OCI-LY1 (cell line): ENCODE data around the gene KRR1.

Source experiments
- H2AFZ ChIP-seq: fragments of 200-600 bp; sonication (generic), shearing (Covaris generic); 2 replicates; pipeline ENCODE4 v1.6.0; 2014; ENCODE audit warnings: antibody characterized with exemption, mild to moderate bottlenecking, low read length
- H3F3A ChIP-seq: fragments of 200-600 bp; sonication (generic), shearing (Covaris generic); 2 replicates; pipeline ENCODE4 v1.6.0; 2014; ENCODE audit warnings: mild to moderate bottlenecking, antibody characterized with exemption, low read length, moderate library complexity; ENCODE audit not compliant: insufficient read depth
- H3K27ac ChIP-seq: fragments of 200-600 bp; sonication (generic); 2 replicates; pipeline ENCODE4 v1.5.1; 2014; ENCODE audit warnings: low read length, mixed run types, mild to moderate bottlenecking, low read depth; ENCODE audit not compliant: poor library complexity, severe bottlenecking
- H3K27me3 ChIP-seq: fragments of 200-600 bp; sonication (generic); 2 replicates; pipeline ENCODE4 v1.6.0; 2014; ENCODE audit warnings: antibody characterized with exemption, mild to moderate bottlenecking, low read length, moderate library complexity; ENCODE audit not compliant: insufficient read depth
- H3K36me3 ChIP-seq: fragments of 200-600 bp; sonication (generic); 2 replicates; pipeline ENCODE4 v1.6.1; 2014; ENCODE audit warnings: mild to moderate bottlenecking, antibody characterized with exemption, low read length, moderate library complexity, mixed read lengths; ENCODE audit not compliant: insufficient read depth
- H3K4me1 ChIP-seq: fragments of 200-600 bp; sonication (generic); 2 replicates; pipeline ENCODE4 v1.5.1; 2014; ENCODE audit warnings: mild to moderate bottlenecking, low read length, moderate library complexity; ENCODE audit not compliant: insufficient read depth, severe bottlenecking
- H3K4me2 ChIP-seq: fragments of 200-600 bp; sonication (generic), shearing (Covaris generic); 2 replicates; pipeline ENCODE4 v1.6.1; 2014; ENCODE audit warnings: low read length
- H3K4me3 ChIP-seq: fragments of 200-600 bp; sonication (generic); 2 replicates; pipeline ENCODE4 v1.5.1; 2014; ENCODE audit warnings: low read length, low read depth, mild to moderate bottlenecking, mixed read lengths; ENCODE audit not compliant: poor library complexity, severe bottlenecking
- H3K79me2 ChIP-seq: fragments of 200-600 bp; shearing (Covaris generic); 2 replicates; pipeline ENCODE4 v1.6.1; 2016; ENCODE audit warnings: mixed run types, low read length, mixed read lengths; ENCODE audit not compliant: insufficient read depth
- H3K9ac ChIP-seq: fragments of 200-600 bp; sonication (generic), shearing (Covaris generic); 2 replicates; pipeline ENCODE4 v1.6.1; 2014; ENCODE audit warnings: mild to moderate bottlenecking, low read length, mixed read lengths
- H3K9me2 ChIP-seq: fragments of 200-600 bp; sonication (generic), shearing (Covaris generic); 2 replicates; pipeline ENCODE4 v1.6.1; 2014; ENCODE audit warnings: low read depth, mild to moderate bottlenecking, low read length, mixed read lengths
- H3K9me3 ChIP-seq: fragments of 200-600 bp; shearing (Covaris generic); 2 replicates; pipeline ENCODE4 v1.6.1; 2014; ENCODE audit warnings: low read length, mixed read lengths
- H4K20me1 ChIP-seq: fragments of 200-600 bp; sonication (generic), shearing (Covaris generic); 2 replicates; pipeline ENCODE4 v1.6.0; 2016; ENCODE audit warnings: mild to moderate bottlenecking, low read length; ENCODE audit not compliant: insufficient read depth
- CTCF ChIP-seq: fragments of 200-600 bp; sonication (generic), shearing (Covaris generic); IDR thresholded peaks from 2 replicates; pipeline ENCODE4 v1.5.1; 2017; ENCODE audit warnings: mild to moderate bottlenecking, antibody characterized with exemption, low read length, moderate library complexity, mixed read lengths
- EZH2 ChIP-seq: fragments of 200-600 bp; sonication (generic), shearing (Covaris generic); IDR thresholded peaks from 2 replicates; pipeline ENCODE4 v1.8.0; 2017; ENCODE audit warnings: borderline replicate concordance, mixed run types, mild to moderate bottlenecking, antibody characterized with exemption, low read length, moderate library complexity, mixed read lengths

Gene KRR1

DNA sequence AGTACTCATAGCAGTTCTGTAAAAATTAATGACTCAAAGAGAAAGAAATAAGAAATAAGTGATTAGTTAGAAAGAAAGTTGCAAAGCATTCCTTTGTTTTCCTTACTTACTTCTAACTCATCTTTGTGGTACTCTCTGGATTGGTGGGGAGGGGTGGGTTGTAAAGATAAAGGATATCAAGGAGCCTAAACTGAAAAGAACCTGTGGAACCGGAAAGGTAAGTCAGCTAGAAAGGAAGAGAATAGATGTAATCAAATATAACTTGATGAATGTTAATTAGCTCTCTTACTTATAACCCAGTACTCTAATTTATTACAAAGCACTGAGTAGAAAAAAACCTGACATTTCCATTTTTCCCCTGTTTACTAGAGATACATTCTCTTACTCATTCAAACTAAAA is 37.5 kb upstream of the KRR1 start:
- Histone ChIP-seq H4K20me1 (no peaks in the 10 kb centered on the region), H3K9me2 (no peaks in the 10 kb centered on the region), H3K4me1 (no peaks in the 10 kb centered on the region), H3K36me3 (no peaks in the 10 kb centered on the region), H3K9ac (no peak overlapping the region), H3K27ac (no peak overlapping the region), H3K9me3 (no peaks in the 10 kb centered on the region), H3K27me3 (no peaks in the 10 kb centered on the region), H3K4me3 (no peak overlapping the region), H3K79me2 (no peaks in the 10 kb centered on the region), H3K4me2 (no peak overlapping the region), H2AFZ (no peak overlapping the region), H3F3A (no peaks in the 10 kb centered on the region)
- TF ChIP-seq EZH2 (no peak), CTCF (no peak)

GRCh38 chr12:75545636-75546035 is 34.2 kb upstream of the KRR1 start:
- Histone ChIP-seq H3K4me2 (no peak overlapping the region), H2AFZ (no peak overlapping the region), H3K9me2 (no peaks in the 10 kb centered on the region)

DNA sequence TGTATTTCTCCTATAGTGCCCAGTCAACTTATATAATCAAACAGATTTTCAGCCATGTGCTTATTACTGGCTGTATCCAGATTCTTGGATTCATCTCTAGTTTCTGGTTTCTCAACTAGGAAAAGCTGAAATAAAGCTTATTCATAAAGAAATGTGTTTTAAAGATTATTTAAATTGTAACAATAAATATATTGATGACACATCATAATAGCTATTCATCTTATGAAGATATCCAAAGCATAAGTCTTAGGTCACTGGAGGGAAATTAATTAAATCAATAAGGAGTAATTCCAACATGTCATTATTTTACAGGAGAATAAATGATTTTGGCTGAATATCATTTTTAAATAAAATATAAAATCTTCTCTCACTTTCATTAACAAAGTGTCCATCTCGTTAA is 32.1 kb upstream of the KRR1 start:
- Histone ChIP-seq H3K4me2 (no peak overlapping the region), H3K27me3 (no peaks in the 10 kb centered on the region), H3K9me3 (no peaks in the 10 kb centered on the region), H3K36me3 (no peaks in the 10 kb centered on the region), H2AFZ (no peak overlapping the region), H4K20me1 (no peaks in the 10 kb centered on the region), H3K9ac (no peak overlapping the region), H3K27ac (no peak overlapping the region), H3K9me2 (no peaks in the 10 kb centered on the region), H3K4me3 (no peak overlapping the region), H3K79me2 (no peaks in the 10 kb centered on the region), H3K4me1 (no peaks in the 10 kb centered on the region), H3F3A (no peaks in the 10 kb centered on the region)
- TF ChIP-seq CTCF (no peak), EZH2 (no peak)

More at GRCh38 chr12:75545636-75546035, 34.2 kb upstream of the KRR1 start:
- Histone ChIP-seq H3K9ac (no peak overlapping the region), H3K36me3 (no peaks in the 10 kb centered on the region), H3K9me3 (no peaks in the 10 kb centered on the region), H3F3A (no peaks in the 10 kb centered on the region), H3K27me3 (no peaks in the 10 kb centered on the region), H4K20me1 (no peaks in the 10 kb centered on the region), H3K27ac (no peak overlapping the region), H3K4me3 (no peak overlapping the region), H3K79me2 (no peaks in the 10 kb centered on the region), H3K4me1 (no peaks in the 10 kb centered on the region)
- TF ChIP-seq EZH2 (no peak), CTCF (no peak)
